Measurements from ENCODE around the gene KPNA6.

The KPNA6 gene

GRCh38 chr1:32198237-32199042, 90.6 kb downstream of the KPNA6 start:
- Histone ChIP-seq H3F3A (ENCODE audit: insufficient read depth) (peaks cover 19% of the 10 kb centered on the region), H3K9me2 (replicated peaks; ENCODE audit: insufficient read depth, low read length) (no peaks in the 10 kb centered on the region), H3K79me2 (ENCODE audit: insufficient read depth, low read length) (0 out of 2 replicates have a peak, but pooled peaks cover 3% of the 10 kb centered on the region), H3K9ac (ENCODE audit: low read length) (no peak overlapping the region), H3K4me3 (ENCODE audit: insufficient read depth, low read length, poor library complexity, severe bottlenecking) (no peak overlapping the region), H3K27ac (ENCODE audit: low read depth, low read length) (no peak overlapping the region), H4K20me1 (ENCODE audit: low read depth, low read length) (no peaks in the 10 kb centered on the region), H3K36me3 (ENCODE audit: low read length) (peaks cover 7% of the 10 kb centered on the region; the same call in 1 of the 2 replicates), H3K4me2 (ENCODE audit: low read depth, low read length, poor library complexity, severe bottlenecking) (no peak overlapping the region), H3K27me3 (ENCODE audit: low read length) (no peaks in the 10 kb centered on the region), H3K9me3 (ENCODE audit: insufficient read depth, low read length) (no peaks in the 10 kb centered on the region), H2AFZ (ENCODE audit: low read depth, low read length, severe bottlenecking) (no peak overlapping the region)
- TF ChIP-seq CTCF (IDR thresholded peaks at IDR 0.05; ENCODE audit: insufficient read depth, low read length, poor library complexity, severe bottlenecking), result no peak
- no peak for TF ChIP-seq EZH2phosphoT487 (conservative IDR thresholded peaks at IDR 0.05; ENCODE audit: low read length)

GRCh38 chr1:32199043-32199716, 91.3 kb downstream of the KPNA6 start:
- Histone ChIP-seq H4K20me1 (ENCODE audit: low read depth, low read length) (no peaks in the 10 kb centered on the region), H3K27me3 (ENCODE audit: low read length) (no peaks in the 10 kb centered on the region), H3K4me3 (ENCODE audit: insufficient read depth, low read length, poor library complexity, severe bottlenecking) (no peak overlapping the region), H3K4me2 (ENCODE audit: low read depth, low read length, poor library complexity, severe bottlenecking) (peak overlapping the region; percentile 64), H3K79me2 (ENCODE audit: insufficient read depth, low read length) (0 out of 2 replicates have a peak, but pooled peaks cover 3% of the 10 kb centered on the region), H3K27ac (ENCODE audit: low read depth, low read length) (peak overlapping the region; percentile 62), H3K9me2 (replicated peaks; ENCODE audit: insufficient read depth, low read length) (no peaks in the 10 kb centered on the region), H3K36me3 (ENCODE audit: low read length) (peaks cover 3% of the 10 kb centered on the region; the same call in 1 of the 2 replicates), H3F3A (ENCODE audit: insufficient read depth) (peaks cover 19% of the 10 kb centered on the region), H3K9ac (ENCODE audit: low read length) (peak overlapping the region; percentile 71; the same call in 1 of the 2 replicates), H3K9me3 (ENCODE audit: insufficient read depth, low read length) (no peaks in the 10 kb centered on the region), H2AFZ (ENCODE audit: low read depth, low read length, severe bottlenecking) (no peak overlapping the region)
- no peak for TF ChIP-seq CTCF (IDR thresholded peaks at IDR 0.05; ENCODE audit: insufficient read depth, low read length, poor library complexity, severe bottlenecking)
- no peak for TF ChIP-seq EZH2phosphoT487 (conservative IDR thresholded peaks at IDR 0.05; ENCODE audit: low read length)

- peak overlapping the region; percentile 62 for H3K27ac ChIP-seq (ENCODE audit: low read depth, low read length)
Observed at GRCh38 chr1:32199717-32200072, 91.8 kb downstream of the KPNA6 start.

More at GRCh38 chr1:32199717-32200072, 91.8 kb downstream of the KPNA6 start:
- H3K9me3 ChIP-seq (ENCODE audit: insufficient read depth, low read length), result no peaks in the 10 kb centered on the region
- H3K27me3 ChIP-seq (ENCODE audit: low read length), result no peaks in the 10 kb centered on the region
- H2AFZ ChIP-seq (ENCODE audit: low read depth, low read length, severe bottlenecking), result peak overlapping the region; percentile 35
- TF ChIP-seq EZH2phosphoT487 (conservative IDR thresholded peaks at IDR 0.05; ENCODE audit: low read length) (no peak), CTCF (IDR thresholded peaks at IDR 0.05; ENCODE audit: insufficient read depth, low read length, poor library complexity, severe bottlenecking) (no peak)
- H3K36me3 ChIP-seq (ENCODE audit: low read length), result no peaks in the 10 kb centered on the region
- H3K4me2 ChIP-seq (ENCODE audit: low read depth, low read length, poor library complexity, severe bottlenecking), result peak overlapping the region; percentile 64
- H3K9me2 ChIP-seq (replicated peaks; ENCODE audit: insufficient read depth, low read length), result no peaks in the 10 kb centered on the region
- H4K20me1 ChIP-seq (ENCODE audit: low read depth, low read length), result no peaks in the 10 kb centered on the region
- 0 out of 2 replicates have a peak, but pooled peaks cover 3% of the 10 kb centered on the region for H3K79me2 ChIP-seq (ENCODE audit: insufficient read depth, low read length)
- H3K4me3 ChIP-seq (ENCODE audit: insufficient read depth, low read length, poor library complexity, severe bottlenecking), result peak overlapping the region; percentile 76
- H3F3A ChIP-seq (ENCODE audit: insufficient read depth), result peaks cover 22% of the 10 kb centered on the region
- H3K9ac ChIP-seq (ENCODE audit: low read length), result peak overlapping the region; percentile 71

Measured in SU-DHL-6 (cell line).